Ovary (tissue), 3 donors: ENCODE results near the gene TOMM7.

Experiments
- POLR2A ChIP-seq: fragments of 450-650 bp; IDR thresholded peaks from one replicate; pipeline ENCODE4 v1.6.1; 2017; ENCODE audit warnings: antibody characterized with exemption, mild to moderate bottlenecking, moderate library complexity
- TF ChIP-seq, protein P1 (sequence below), 3 donors: fragments of 450-650 bp in 2 of 3; fragments of 200-600 bp in 1 of 3; IDR thresholded peaks; one replicate each; pipeline versions ENCODE4 v1.5.1 to v1.8.0; 2016 to 2022; ENCODE audit warnings: antibody characterized with exemption in 3 of 3, mild to moderate bottlenecking in 1 of 3
- donor health status: DM: no; HTN: no; CAD: no.

DNA sequence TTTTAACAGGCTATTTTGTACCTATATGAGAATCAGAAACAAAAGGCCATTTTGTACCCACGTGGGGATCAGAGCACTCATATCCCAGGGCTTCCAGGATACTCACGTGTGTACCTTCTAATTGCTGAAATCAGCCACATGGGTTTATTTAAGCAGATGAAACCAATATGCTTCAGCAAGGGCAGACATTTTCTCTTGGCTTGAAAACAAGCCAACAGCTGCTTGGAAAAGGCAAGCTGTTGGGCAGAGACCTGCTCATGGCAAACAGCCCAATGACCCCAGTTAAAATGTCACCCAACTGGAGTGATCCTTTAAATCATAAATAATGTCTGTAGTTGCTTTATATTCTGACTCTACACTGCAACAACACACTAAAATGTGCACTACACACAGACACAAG lies 26.5 kb upstream of the TOMM7 start:
- TF ChIP-seq, protein P1, sequence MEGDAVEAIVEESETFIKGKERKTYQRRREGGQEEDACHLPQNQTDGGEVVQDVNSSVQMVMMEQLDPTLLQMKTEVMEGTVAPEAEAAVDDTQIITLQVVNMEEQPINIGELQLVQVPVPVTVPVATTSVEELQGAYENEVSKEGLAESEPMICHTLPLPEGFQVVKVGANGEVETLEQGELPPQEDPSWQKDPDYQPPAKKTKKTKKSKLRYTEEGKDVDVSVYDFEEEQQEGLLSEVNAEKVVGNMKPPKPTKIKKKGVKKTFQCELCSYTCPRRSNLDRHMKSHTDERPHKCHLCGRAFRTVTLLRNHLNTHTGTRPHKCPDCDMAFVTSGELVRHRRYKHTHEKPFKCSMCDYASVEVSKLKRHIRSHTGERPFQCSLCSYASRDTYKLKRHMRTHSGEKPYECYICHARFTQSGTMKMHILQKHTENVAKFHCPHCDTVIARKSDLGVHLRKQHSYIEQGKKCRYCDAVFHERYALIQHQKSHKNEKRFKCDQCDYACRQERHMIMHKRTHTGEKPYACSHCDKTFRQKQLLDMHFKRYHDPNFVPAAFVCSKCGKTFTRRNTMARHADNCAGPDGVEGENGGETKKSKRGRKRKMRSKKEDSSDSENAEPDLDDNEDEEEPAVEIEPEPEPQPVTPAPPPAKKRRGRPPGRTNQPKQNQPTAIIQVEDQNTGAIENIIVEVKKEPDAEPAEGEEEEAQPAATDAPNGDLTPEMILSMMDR (IDR thresholded peaks at IDR 0.05), result no peak
- TF ChIP-seq POLR2A, result no peak
